OCI-LY7 (cell line): Measurements from ENCODE around the gene ZC3H7B. TPM values are rescaled to one million over a fixed set of nuclear protein-coding genes. Genes with fewer than 3 reads are reported as not detected.

ENCODE experiments used
- BruUV-seq: library from RNA; stranded (reverse); fragments of 400-500 nt; replicated peaks from 2 replicates; lab custom pipeline; 2021; lab: Mats Ljungman, UMichigan
- CTCF ChIA-PET: fragments of 300-600 bp; sonication (Branson Sonifier 250); formaldehyde crosslinking; loops from one replicate; lab custom pipeline; 2022; ENCODE audit warnings: antibody characterized with exemption; ENCODE audit not compliant: unreplicated experiment; lab: Charles Lee
- POLR2A ChIA-PET: fragments of 300-600 bp; sonication (Branson Sonifier 250); formaldehyde crosslinking; loops from one replicate; lab custom pipeline; 2022; ENCODE audit warnings: antibody characterized with exemption; lab: Charles Lee
- DNase-seq: peaks from one replicate; pipeline ENCODE4 v3.0.0-alpha.2; 2015; ENCODE audit warnings: low spot score
- H2AFZ ChIP-seq: fragments of 200-600 bp; sonication (generic), shearing (Covaris generic); 2 replicates; pipeline ENCODE4 v1.6.1; 2014; ENCODE audit warnings: mild to moderate bottlenecking, antibody characterized with exemption, low read length, moderate library complexity
- H3K27ac ChIP-seq: fragments of 200-600 bp; sonication (generic); 2 replicates; pipeline ENCODE4 v1.5.1; 2014; ENCODE audit warnings: mixed run types, low read depth, mild to moderate bottlenecking, moderate library complexity, low read length, inconsistent platforms; ENCODE audit not compliant: poor library complexity, severe bottlenecking
- H3K36me3 ChIP-seq: fragments of 200-600 bp; sonication (generic); 2 replicates; pipeline ENCODE4 v1.6.1; 2014; ENCODE audit warnings: mild to moderate bottlenecking, antibody characterized with exemption, low read length, moderate library complexity, mixed read lengths; ENCODE audit not compliant: insufficient read depth
- H3K4me1 ChIP-seq: fragments of 200-600 bp; sonication (generic); 2 replicates; pipeline ENCODE4 v1.5.1; 2014; ENCODE audit warnings: mild to moderate bottlenecking, low read length; ENCODE audit not compliant: insufficient read depth, poor library complexity, severe bottlenecking
- H3K4me2 ChIP-seq: fragments of 200-600 bp; sonication (generic); 2 replicates; pipeline ENCODE4 v1.6.1; 2014; ENCODE audit warnings: mild to moderate bottlenecking, low read length
- H3K4me3 ChIP-seq: fragments of 200-600 bp; sonication (generic); 2 replicates; pipeline ENCODE4 v1.5.1; 2014; ENCODE audit warnings: mild to moderate bottlenecking, low read depth, low read length; ENCODE audit not compliant: poor library complexity, severe bottlenecking
- H3K79me2 ChIP-seq: fragments of 200-600 bp; sonication (generic); 2 replicates; pipeline ENCODE4 v1.6.1; 2016; ENCODE audit warnings: low read depth, mild to moderate bottlenecking, low read length, moderate library complexity, mixed read lengths; ENCODE audit not compliant: insufficient read depth
- H3K9me2 ChIP-seq: fragments of 200-600 bp; sonication (generic); 2 replicates; pipeline ENCODE4 v1.6.1; 2016; ENCODE audit warnings: mild to moderate bottlenecking, low read length, mixed read lengths; ENCODE audit not compliant: insufficient read depth
- H3K9me3 ChIP-seq: fragments of 200-600 bp; sonication (generic); 2 replicates; pipeline ENCODE4 v1.6.1; 2014; ENCODE audit warnings: mild to moderate bottlenecking, mixed run types, low read length, mixed read lengths
- H4K20me1 ChIP-seq: fragments of 200-600 bp; sonication (generic); 2 replicates; pipeline ENCODE4 v1.6.1; 2014; ENCODE audit warnings: mild to moderate bottlenecking, antibody characterized with exemption, low read length, moderate library complexity, mixed read lengths; ENCODE audit not compliant: insufficient read depth
- EZH2phosphoT487 ChIP-seq: fragments of 200-600 bp; sonication (generic); IDR thresholded peaks from 2 replicates; pipeline ENCODE4 v1.6.1; 2018; ENCODE audit warnings: low read depth, borderline replicate concordance, mild to moderate bottlenecking, mixed run types, antibody characterized with exemption, low read length, moderate library complexity, mixed read lengths
- intact Hi-C: fragments of 100-400 bp; cut with micrococcal nuclease; formaldehyde crosslinking; loops from one replicate; pipeline ENCODE4 v1.10.0; 2022; ENCODE audit not compliant: unreplicated experiment
- total RNA-seq, 2 experiments: library from RNA; depleted of rRNA in 1 of 2; stranded (reverse); fragments of >200 nt in 1 of 2; shearing (Covaris generic) in 1 of 2; gene quantifications; 2 replicates each; pipeline ENCODE4 v1.2.3, GENCODE V29; 2014 to 2022
- TF ChIP-seq, protein P1 (sequence below): fragments of 200-600 bp; sonication (generic); conservative IDR thresholded peaks from 2 replicates; pipeline ENCODE4 v1.5.1; 2014; ENCODE audit warnings: mild to moderate bottlenecking, antibody characterized with exemption, low read length, moderate library complexity, mixed read lengths

The ZC3H7B gene
- total RNA-seq, 2 experiments from 2014 or later, result 46.7 to 56.3 TPM

DNA sequence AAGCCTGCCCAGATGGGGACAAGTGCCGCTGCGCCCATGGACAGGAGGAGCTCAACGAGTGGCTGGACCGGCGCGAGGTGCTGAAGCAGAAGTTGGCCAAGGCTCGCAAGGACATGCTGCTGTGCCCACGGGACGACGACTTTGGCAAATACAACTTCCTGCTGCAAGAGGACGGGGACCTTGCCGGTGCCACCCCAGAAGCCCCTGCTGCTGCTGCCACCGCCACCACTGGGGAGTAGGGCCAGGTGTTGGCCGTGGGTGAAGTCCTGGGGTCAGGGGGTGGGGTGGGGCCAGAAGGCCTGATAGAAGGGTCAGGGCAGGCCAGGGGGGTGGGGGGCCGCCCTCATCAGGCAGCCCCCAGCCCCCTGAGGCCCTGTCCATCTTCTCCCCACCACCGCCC, 55.9 kb downstream of the ZC3H7B start:
- intact Hi-C loops, result no loop called here
- no peak overlapping the region for H3K27ac ChIP-seq
- POLR2A ChIA-PET, result no interaction called here
- no TSS peak for BruUV-seq
- no peaks in the 10 kb centered on the region for H3K9me3 ChIP-seq
- DNase-seq, result no peak
- no peaks in the 10 kb centered on the region for H3K4me1 ChIP-seq
- TF ChIP-seq EZH2phosphoT487, result no peak
- TF ChIP-seq, protein P1, sequence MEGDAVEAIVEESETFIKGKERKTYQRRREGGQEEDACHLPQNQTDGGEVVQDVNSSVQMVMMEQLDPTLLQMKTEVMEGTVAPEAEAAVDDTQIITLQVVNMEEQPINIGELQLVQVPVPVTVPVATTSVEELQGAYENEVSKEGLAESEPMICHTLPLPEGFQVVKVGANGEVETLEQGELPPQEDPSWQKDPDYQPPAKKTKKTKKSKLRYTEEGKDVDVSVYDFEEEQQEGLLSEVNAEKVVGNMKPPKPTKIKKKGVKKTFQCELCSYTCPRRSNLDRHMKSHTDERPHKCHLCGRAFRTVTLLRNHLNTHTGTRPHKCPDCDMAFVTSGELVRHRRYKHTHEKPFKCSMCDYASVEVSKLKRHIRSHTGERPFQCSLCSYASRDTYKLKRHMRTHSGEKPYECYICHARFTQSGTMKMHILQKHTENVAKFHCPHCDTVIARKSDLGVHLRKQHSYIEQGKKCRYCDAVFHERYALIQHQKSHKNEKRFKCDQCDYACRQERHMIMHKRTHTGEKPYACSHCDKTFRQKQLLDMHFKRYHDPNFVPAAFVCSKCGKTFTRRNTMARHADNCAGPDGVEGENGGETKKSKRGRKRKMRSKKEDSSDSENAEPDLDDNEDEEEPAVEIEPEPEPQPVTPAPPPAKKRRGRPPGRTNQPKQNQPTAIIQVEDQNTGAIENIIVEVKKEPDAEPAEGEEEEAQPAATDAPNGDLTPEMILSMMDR, result no peak
- H4K20me1 ChIP-seq, result no peaks in the 10 kb centered on the region
- H3K36me3 ChIP-seq, result peaks cover 40% of the 10 kb centered on the region
- no peak overlapping the region for H3K4me2 ChIP-seq
- CTCF ChIA-PET, result no interaction called here
- H3K79me2 ChIP-seq, result no peaks in the 10 kb centered on the region
- no peaks in the 10 kb centered on the region for H3K9me2 ChIP-seq
- no peak overlapping the region for H2AFZ ChIP-seq
- H3K4me3 ChIP-seq, result no peak overlapping the region

DNA sequence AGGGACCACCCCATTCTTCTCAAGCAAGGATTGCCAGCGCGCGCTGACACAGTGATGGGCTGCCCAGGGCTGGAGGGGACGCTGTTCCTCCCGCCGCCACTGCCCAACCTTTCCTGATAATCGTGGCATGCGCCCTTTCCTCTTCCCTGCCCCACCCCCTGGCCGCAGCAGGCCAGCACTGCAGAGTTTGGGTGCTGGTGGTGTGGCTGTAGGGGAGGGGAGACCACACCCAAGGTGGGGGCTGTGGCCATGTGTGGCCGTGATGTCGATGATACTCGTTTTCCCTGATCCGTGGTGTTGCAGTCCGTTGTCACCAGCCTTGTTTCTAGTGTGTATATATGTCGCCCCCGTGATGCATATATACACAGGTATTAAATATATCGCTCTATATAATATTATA, 57.6 kb downstream of the ZC3H7B start:
- Histone ChIP-seq H2AFZ (no peak overlapping the region), H3K79me2 (no peaks in the 10 kb centered on the region), H4K20me1 (no peaks in the 10 kb centered on the region), H3K4me2 (no peak overlapping the region), H3K4me1 (no peaks in the 10 kb centered on the region), H3K27ac (no peak overlapping the region), H3K9me3 (no peaks in the 10 kb centered on the region), H3K9me2 (no peaks in the 10 kb centered on the region), H3K4me3 (no peak overlapping the region), H3K36me3 (peaks cover 31% of the 10 kb centered on the region; the same call in 1 of the 2 replicates)
- intact Hi-C loops, result no loop called here
- no peak for DNase-seq
- no peak for TF ChIP-seq EZH2phosphoT487
- TF ChIP-seq, protein P1, result no peak
- BruUV-seq, result no TSS peak
- CTCF ChIA-PET, result no interaction called here
- POLR2A ChIA-PET, result no interaction called here

DNA sequence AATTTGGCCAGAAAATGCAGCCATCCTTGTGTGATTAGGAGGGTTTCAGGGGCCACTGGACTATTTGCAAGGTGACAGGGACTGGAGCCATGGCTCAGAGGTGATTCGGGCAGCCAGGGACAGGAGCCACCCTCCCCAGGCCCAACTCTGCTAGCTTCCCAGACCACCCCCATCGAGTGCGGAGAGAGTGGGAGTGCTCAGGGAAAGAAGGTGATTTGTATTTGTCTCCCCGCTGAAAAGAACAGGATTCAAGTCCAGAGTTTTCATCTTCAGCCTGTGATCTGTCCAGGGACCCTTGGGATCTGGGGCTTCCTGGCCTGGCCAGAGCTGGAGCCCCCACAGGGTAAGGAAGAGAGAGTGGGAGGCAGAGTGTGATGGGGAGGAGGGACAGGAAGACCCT, 58.1 kb downstream of the ZC3H7B start:
- ChIA-PET CTCF (no interaction called here), POLR2A (no interaction called here)
- intact Hi-C loops, result no loop called here
- H3K27ac ChIP-seq, result no peak overlapping the region
- no peak overlapping the region for H3K4me2 ChIP-seq
- no peaks in the 10 kb centered on the region for H3K79me2 ChIP-seq
- peaks cover 31% of the 10 kb centered on the region; the same call in 1 of the 2 replicates for H3K36me3 ChIP-seq
- H4K20me1 ChIP-seq, result no peaks in the 10 kb centered on the region
- no peak overlapping the region for H3K4me3 ChIP-seq
- no peak for DNase-seq
- no peak overlapping the region for H2AFZ ChIP-seq
- TSS peak; percentile 75 for BruUV-seq
- no peaks in the 10 kb centered on the region for H3K9me2 ChIP-seq
- H3K4me1 ChIP-seq, result no peaks in the 10 kb centered on the region
- TF ChIP-seq, protein P1, result no peak
- no peak for TF ChIP-seq EZH2phosphoT487
- H3K9me3 ChIP-seq, result no peaks in the 10 kb centered on the region
